Hepatocyte (in vitro differentiated cells): ENCODE results near the gene SLC38A2. TPM values are rescaled to one million over a fixed set of nuclear protein-coding genes. Genes with fewer than 3 reads are reported as not detected.
"Not testable (repeated sequence)": the region's sequence is repeated elsewhere in the genome, so short reads cannot be mapped to it uniquely, and the experiment has no call there.

Source experiments
- DNase-seq: peaks from one replicate; pipeline ENCODE4 v3.0.0-alpha.2; 2016; ENCODE audit warnings: low spot score
- H2AFZ ChIP-seq: fragments of 200-600 bp; sonication (generic); 2 replicates; pipeline ENCODE4 v1.6.0; 2016; ENCODE audit warnings: antibody characterized with exemption, mild to moderate bottlenecking
- H3K27ac ChIP-seq: fragments of 200-600 bp; sonication (generic); 2 replicates; pipeline ENCODE4 v1.5.1; 2016; ENCODE audit warnings: mild to moderate bottlenecking
- H3K27me3 ChIP-seq: fragments of 200-600 bp; sonication (generic); 2 replicates; pipeline ENCODE4 v1.6.1; 2016
- H3K36me3 ChIP-seq: fragments of 200-600 bp; sonication (generic); replicated peaks from 2 replicates; pipeline ENCODE4 v1.5.1; 2016; ENCODE audit warnings: low read depth; ENCODE audit not compliant: insufficient read depth
- H3K4me1 ChIP-seq: fragments of 200-600 bp; sonication (generic); 2 replicates; pipeline ENCODE4 v1.5.1; 2016; ENCODE audit warnings: mild to moderate bottlenecking, moderate library complexity; ENCODE audit not compliant: insufficient read depth
- H3K4me2 ChIP-seq: fragments of 200-600 bp; sonication (generic); 2 replicates; pipeline ENCODE4 v1.6.0; 2016
- H3K4me3 ChIP-seq: fragments of 200-600 bp; sonication (generic); 2 replicates; pipeline ENCODE4 v1.5.1; 2016; ENCODE audit warnings: mild to moderate bottlenecking
- H3K79me2 ChIP-seq: fragments of 200-600 bp; sonication (generic); 2 replicates; pipeline ENCODE4 v1.6.0; 2017; ENCODE audit warnings: mild to moderate bottlenecking
- H3K9me2 ChIP-seq: fragments of 200-600 bp; sonication (generic); replicated peaks from 2 replicates; pipeline ENCODE4 v1.6.0; 2017; ENCODE audit warnings: mild to moderate bottlenecking; ENCODE audit not compliant: insufficient read depth
- H3K9me3 ChIP-seq: fragments of 200-600 bp; sonication (generic); 2 replicates; pipeline ENCODE4 v1.5.1; 2016; ENCODE audit warnings: low read depth, mild to moderate bottlenecking
- H4K20me1 ChIP-seq: fragments of 200-600 bp; sonication (generic); 2 replicates; pipeline ENCODE4 v1.6.0; 2016; ENCODE audit warnings: mild to moderate bottlenecking; ENCODE audit not compliant: insufficient read depth, poor library complexity, severe bottlenecking
- EZH2 ChIP-seq: fragments of 200-600 bp; sonication (generic); IDR thresholded peaks from 2 replicates; pipeline ENCODE4 v1.6.1; 2016; ENCODE audit warnings: antibody characterized with exemption, mild to moderate bottlenecking, borderline replicate concordance
- EZH2phosphoT487 ChIP-seq: fragments of 200-600 bp; sonication (generic); IDR thresholded peaks from one replicate; pipeline ENCODE4 v1.6.1; 2018; ENCODE audit warnings: antibody characterized with exemption, mild to moderate bottlenecking, low read depth, moderate library complexity; ENCODE audit not compliant: unreplicated experiment, severe bottlenecking
- WGBS: methylation state at CpG from one replicate; pipeline ENCODE4 v1.1.6; 2016; ENCODE audit warnings: low lambda C conversion rate; ENCODE audit errors: missing lambda C conversion rate; 5-methylcytosine and 5-hydroxymethylcytosine counted together
- polyA plus RNA-seq: library from polyadenylated mRNA; unstranded; fragments of >200 nt; fragmentation: Nextera tagmentation; extraction: Ambion mirVana; gene quantifications from 2 replicates; pipeline ENCODE4 v1.2.1, GENCODE V29; 2016
- total RNA-seq: library from RNA; depleted of rRNA; stranded (reverse); fragments of >200 nt; gene quantifications from 2 replicates; pipeline ENCODE4 v1.2.3, GENCODE V29; 2014
- TF ChIP-seq, protein P1 (sequence below): fragments of 200-600 bp; sonication (generic); IDR thresholded peaks from 2 replicates; pipeline ENCODE4 v1.5.1; 2016; ENCODE audit warnings: antibody characterized with exemption, mild to moderate bottlenecking; ENCODE audit not compliant: poor library complexity

Gene SLC38A2
- total and polyA plus RNA-seq, 2 experiments from 2014 or later: 139 to 373 TPM

DNA sequence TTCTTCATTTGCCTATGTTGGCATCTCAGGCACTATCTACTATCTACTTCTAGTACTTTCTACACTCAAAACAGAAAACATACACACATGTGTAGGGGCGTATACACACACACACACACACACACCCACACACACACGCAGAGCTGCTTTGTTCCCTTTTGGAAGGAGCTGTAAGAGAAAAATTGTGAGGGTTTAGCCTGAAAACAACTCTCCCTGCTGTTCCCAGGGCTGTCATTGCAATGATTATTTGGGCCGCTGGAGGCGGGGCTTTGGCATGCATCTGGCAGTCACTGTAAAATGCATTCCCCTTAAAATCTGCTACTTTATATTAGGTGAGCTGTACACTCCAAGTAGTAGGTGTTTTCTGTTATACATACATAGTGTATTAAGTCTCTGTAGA, 29.1 kb upstream of the SLC38A2 start:
- peak overlapping the region; percentile 16 for H3K4me2 ChIP-seq
- H3K27me3 ChIP-seq: no peaks in the 10 kb centered on the region
- no peaks in the 10 kb centered on the region for H3K9me2 ChIP-seq
- H3K4me3 ChIP-seq: no peak overlapping the region
- H3K79me2 ChIP-seq: no peaks in the 10 kb centered on the region
- peak; percentile 41 for DNase-seq
- H3K27ac ChIP-seq: peak overlapping the region; percentile 45
- 46% methylated on average over 4 of the region's 4 CpGs for WGBS
- TF ChIP-seq, protein P1, sequence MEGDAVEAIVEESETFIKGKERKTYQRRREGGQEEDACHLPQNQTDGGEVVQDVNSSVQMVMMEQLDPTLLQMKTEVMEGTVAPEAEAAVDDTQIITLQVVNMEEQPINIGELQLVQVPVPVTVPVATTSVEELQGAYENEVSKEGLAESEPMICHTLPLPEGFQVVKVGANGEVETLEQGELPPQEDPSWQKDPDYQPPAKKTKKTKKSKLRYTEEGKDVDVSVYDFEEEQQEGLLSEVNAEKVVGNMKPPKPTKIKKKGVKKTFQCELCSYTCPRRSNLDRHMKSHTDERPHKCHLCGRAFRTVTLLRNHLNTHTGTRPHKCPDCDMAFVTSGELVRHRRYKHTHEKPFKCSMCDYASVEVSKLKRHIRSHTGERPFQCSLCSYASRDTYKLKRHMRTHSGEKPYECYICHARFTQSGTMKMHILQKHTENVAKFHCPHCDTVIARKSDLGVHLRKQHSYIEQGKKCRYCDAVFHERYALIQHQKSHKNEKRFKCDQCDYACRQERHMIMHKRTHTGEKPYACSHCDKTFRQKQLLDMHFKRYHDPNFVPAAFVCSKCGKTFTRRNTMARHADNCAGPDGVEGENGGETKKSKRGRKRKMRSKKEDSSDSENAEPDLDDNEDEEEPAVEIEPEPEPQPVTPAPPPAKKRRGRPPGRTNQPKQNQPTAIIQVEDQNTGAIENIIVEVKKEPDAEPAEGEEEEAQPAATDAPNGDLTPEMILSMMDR: peak; percentile 23
- TF ChIP-seq EZH2 (no peak), EZH2phosphoT487 (no peak)
- no peaks in the 10 kb centered on the region for H4K20me1 ChIP-seq
- no peaks in the 10 kb centered on the region for H3K36me3 ChIP-seq
- no peaks in the 10 kb centered on the region for H3K9me3 ChIP-seq
- no peak overlapping the region for H2AFZ ChIP-seq
- peaks cover 26% of the 10 kb centered on the region for H3K4me1 ChIP-seq

DNA sequence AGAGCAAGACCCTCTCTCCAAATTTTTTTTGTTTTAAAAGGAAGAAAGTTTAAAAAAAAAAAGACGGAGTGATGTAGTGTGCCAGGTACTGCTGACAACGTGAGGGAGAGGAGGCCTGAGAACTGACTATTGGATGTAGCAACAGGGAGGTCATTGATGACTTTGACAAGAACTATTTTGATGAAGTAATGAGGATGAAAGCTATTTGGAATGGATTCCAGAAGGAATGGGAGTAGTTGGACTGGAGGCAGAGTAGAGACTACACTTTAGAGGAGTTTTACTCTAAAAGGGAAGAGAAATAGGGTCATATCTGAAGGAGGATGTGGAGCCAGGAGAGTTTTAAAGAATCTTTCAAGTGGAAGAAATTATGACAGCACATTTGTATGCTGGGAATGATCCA, 27.8 kb upstream of the SLC38A2 start:
- Histone ChIP-seq H4K20me1 (no peaks in the 10 kb centered on the region), H3K9me2 (no peaks in the 10 kb centered on the region), H3K27me3 (no peaks in the 10 kb centered on the region), H2AFZ (no peak overlapping the region), H3K4me1 (peaks cover 26% of the 10 kb centered on the region), H3K4me2 (no peak overlapping the region), H3K9me3 (no peaks in the 10 kb centered on the region), H3K4me3 (no peak overlapping the region), H3K27ac (no peak overlapping the region), H3K79me2 (no peaks in the 10 kb centered on the region), H3K36me3 (no peaks in the 10 kb centered on the region)
- no peak for DNase-seq
- TF ChIP-seq, protein P1: no peak
- TF ChIP-seq EZH2: no peak
- no peak for TF ChIP-seq EZH2phosphoT487
- 92% methylated on average over 2 of the region's 2 CpGs for WGBS

DNA sequence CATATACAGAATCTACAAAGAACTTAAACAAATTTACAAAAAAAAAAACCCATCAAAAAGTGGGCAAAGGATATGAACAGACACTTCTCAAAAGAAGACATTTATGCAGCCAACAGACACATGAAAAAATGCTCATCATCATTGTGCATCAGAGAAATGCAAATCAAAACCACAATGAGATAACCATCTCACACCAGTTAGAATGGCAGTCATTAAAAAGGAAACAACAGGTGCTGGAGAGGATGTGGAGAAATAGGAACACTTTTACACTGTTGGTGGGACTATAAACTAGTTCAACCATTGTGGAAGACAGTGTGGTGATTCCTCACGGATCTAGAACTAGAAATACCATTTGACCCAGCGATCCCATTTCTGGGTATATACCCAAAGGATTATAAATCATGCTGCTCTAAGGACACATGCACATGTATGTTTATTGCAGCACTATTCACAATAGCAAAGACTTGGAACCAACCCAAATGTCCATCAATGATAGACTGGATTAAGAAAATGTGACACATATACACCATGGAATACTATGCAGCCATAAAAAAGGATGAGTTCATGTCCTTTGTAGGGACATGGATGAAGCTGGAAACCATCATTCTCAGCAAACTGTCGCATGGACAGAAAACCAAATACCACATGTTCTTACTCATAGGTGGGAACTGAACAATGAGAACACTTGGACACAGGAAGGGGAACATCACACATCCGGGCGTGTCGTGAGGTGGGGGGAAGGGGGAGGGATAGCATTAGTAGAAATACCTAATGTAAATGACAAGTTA, 27.1 kb upstream of the SLC38A2 start:
- not testable (repeated sequence) for H3K4me2 ChIP-seq, H4K20me1 ChIP-seq, H3K4me3 ChIP-seq, DNase-seq, H3K9me2 ChIP-seq, H3K27me3 ChIP-seq, H2AFZ ChIP-seq, H3K79me2 ChIP-seq, H3K9me3 ChIP-seq, H3K36me3 ChIP-seq, H3K27ac ChIP-seq
- WGBS: 95% methylated on average over 6 of the region's 6 CpGs
- H3K4me1 ChIP-seq: peaks cover 26% of the 10 kb centered on the region

DNA sequence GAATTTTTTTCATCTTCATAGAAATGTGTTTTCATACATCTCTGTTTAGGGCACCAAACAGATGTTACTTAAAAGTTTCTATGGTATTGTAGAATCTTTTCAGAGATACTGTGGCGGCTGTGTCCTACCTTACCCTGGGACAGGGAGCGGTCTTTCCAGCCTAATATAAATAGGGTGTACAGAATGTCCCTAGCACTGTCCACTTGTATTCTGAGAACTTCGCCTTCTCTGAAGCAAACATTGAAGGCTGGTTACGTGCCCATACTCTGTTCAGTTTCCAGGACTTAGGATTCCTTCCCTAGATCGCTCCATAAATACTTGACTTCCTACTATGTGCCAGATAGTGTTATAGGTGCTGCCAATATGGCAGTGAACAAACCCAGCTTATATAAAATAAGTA, 24.3 kb upstream of the SLC38A2 start:
- H3K4me2 ChIP-seq: no peak overlapping the region

More for the DNA sequence above, 24.3 kb upstream of the SLC38A2 start:
- Histone ChIP-seq H3K9me2 (no peaks in the 10 kb centered on the region), H3K4me3 (no peak overlapping the region), H2AFZ (no peak overlapping the region), H3K27me3 (no peaks in the 10 kb centered on the region), H4K20me1 (no peaks in the 10 kb centered on the region), H3K27ac (no peak overlapping the region), H3K9me3 (no peaks in the 10 kb centered on the region), H3K79me2 (no peaks in the 10 kb centered on the region), H3K4me1 (peaks cover 3% of the 10 kb centered on the region), H3K36me3 (no peaks in the 10 kb centered on the region)
- DNase-seq: no peak
- no peak for TF ChIP-seq EZH2phosphoT487
- no peak for TF ChIP-seq EZH2
- TF ChIP-seq, protein P1: no peak
- 99% methylated on average over 5 of the region's 5 CpGs for WGBS
